Dedifferentiated amniotic fluid mesenchymal stem cell (primary cell): ENCODE results near the gene DDX56.

Source experiments
- DNase-seq: peaks from one replicate; pipeline ENCODE4 v3.0.0-alpha.2; 2016; ENCODE audit errors: extremely low spot score

The DDX56 gene

DNA sequence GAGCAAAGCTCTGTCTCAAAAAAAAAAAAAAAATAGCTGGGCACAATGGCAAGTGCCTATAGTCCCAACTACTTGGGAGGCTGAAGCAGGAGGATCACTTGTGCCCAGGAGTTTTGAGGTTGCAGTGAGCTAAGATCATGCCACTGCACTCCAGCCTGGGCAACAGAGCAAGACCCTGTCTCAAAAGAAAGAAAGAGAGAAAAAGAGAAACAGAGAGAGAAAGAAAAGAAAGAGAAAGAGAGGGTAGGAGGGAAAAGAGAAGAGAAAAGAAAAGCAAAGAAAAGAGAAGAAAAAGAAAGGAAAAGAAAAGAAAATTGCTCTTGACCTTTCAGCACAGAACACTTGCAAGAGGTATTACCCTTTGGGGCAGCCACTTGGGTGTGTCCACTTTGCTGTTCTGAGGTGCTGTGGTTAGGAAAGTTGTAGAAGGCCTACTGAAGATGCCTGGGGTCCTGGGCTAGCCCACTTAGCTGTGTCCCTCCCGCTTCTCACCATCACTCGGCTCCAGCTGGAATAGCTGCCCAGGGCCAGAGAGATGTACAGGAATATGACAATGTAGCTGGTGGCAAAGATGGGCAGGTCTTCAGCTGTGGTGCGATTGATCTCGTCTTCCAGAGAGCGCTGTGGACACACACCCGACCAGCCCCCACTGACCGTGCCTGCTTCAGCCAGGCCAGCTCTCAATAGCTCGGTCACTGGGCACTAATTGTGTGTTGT, 38.2 kb downstream of the DDX56 start:
- DNase-seq, result no peak

- no peak for DNase-seq
These were observed 39.2 kb downstream of the DDX56 start for GRCh38 chr7:44534501-44534900.

DNA sequence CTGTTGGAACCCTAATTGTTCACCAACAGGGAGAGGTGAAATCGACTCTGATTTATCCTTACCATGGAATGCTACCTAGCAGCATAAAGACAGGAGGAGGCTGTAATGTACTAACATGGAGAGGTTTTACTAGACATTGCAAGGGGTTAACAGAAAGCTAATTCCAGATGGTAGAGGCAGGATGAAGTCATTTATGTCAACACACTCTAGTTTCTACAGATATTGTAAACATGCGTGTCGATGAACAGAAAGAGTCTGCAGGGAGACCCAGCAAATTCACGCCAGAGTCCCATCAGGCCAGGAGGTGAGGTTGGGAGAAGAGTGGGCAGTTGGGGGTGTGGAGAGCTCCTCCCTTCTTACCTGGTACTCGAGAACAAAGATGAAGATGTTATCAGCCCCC, 39.6 kb downstream of the DDX56 start:
- DNase-seq, result no peak

DNA sequence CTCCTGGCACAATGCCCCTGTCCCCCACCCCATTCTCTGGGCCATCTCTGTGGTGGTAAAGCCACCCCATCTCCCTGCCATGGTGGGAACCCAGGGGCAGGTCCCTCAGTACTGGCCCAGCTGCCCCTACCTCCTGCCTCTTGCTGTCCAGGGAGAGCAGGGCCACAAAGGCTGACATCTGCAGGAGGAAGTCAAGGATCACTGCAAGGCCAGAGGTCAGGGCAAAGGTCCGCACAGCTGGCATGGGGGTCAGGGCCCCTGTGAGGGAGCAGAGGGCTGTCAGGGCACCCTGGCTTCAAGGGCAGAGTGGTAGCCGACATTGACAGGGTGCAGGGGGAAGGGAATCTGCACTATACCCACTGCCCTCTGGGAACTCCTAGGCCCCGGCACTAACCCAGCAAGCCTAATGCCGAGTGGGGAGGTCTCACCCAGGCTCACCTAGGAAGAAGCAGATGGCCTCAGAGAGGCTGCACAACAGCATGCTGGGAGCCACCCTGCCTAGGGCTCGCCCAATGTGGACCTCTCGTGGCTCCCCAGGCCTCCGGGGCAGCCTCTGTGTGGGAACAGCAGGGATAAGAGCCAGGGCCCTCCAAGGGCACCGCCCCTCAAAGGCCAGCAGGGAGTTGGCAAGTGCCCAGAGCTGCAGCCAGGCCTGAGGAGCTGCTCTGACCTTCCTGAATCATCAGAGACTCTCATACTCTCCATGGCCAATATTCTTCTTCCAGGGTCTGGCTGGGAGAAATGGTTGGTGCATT, 40.2 kb downstream of the DDX56 start:
- DNase-seq, result no peak

GRCh38 chr7:44531421-44532380, 42.0 kb downstream of the DDX56 start:
- no peak for DNase-seq

GRCh38 chr7:44530990-44531389, 42.7 kb downstream of the DDX56 start:
- DNase-seq, result no peak

DNA sequence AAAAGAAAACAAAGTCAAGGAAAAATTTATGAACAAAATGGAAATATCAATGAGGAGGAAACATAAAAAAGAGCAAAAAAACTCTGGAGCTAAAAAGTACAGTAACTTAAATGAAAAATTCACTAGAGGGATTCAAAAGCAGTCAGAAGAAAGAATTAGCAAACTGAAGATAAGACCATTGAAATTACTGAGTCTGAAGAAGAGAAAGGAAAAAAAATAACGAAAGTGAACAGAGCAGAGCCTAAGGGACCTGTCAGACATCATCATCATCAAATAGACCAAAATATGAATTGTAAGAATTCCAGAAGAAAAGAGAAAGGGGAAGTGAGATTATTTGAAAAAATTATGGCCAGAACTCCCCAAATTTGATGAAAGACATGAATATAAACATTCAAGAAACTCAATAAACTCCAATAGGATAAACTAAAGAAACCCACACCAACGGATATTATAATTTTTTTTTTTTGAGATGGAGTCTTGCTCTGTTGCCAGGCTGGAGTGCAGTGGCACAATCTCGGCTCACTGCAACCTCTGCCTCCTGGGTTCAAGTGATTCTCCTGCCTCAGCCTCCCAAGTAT, 48.8 kb downstream of the DDX56 start:
- no peak for DNase-seq

- no peak for DNase-seq
These were observed 51.4 kb downstream of the DDX56 start for GRCh38 chr7:44522315-44522714.

- no peak for DNase-seq
These were observed 52.2 kb downstream of the DDX56 start for GRCh38 chr7:44521347-44522095.

GRCh38 chr7:44520574-44520973, 53.1 kb downstream of the DDX56 start:
- DNase-seq, result no peak

DNA sequence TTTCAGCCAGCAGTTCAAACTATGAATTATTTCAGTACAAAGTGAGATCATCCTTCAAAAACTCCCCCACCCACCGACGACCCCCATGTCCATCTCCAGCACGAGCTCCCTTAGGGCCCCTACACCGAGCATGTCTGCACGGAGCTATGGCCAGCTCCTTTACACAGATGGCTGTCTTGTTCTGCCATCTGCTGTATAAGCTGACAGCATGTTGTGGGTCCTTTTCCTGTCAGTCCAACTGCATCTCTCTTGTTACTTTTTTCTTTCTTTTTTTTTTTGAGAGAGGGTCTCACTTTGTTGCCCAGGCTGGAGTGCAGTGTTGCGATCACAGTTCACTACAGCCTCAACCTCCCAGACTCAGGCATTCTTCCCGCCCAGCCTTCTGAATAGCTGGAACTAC, 54.2 kb downstream of the DDX56 start:
- no peak for DNase-seq

GRCh38 chr7:44518761-44519160, 54.9 kb downstream of the DDX56 start:
- no peak for DNase-seq

DNA sequence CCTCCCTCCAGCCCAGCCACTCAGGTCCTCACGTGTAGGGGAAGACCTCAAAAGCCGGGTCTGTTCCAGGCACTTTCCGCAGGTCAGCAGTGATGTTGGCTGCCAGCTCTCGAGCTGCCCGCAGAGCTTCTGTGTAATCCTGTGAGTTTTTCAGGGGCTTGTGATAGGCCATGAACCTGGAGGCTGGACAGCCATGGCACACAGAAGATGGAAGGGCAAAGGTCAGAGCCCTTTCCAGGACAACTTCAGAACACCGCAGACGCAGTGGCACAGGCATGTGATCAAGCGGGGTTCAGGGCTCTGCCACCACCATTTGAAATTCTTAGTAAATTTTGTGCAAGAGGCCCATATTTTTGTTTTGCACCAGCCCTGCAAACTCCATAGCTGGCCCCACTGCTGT, 56.5 kb downstream of the DDX56 start:
- no peak for DNase-seq
